ENCODE measurements around the gene AJAP1. TPM values are rescaled to one million over a fixed set of nuclear protein-coding genes. Genes with fewer than 3 reads are reported as not detected.

Gene AJAP1
- total RNA-seq, 2 experiments from 2014 or later, result not detected

DNA sequence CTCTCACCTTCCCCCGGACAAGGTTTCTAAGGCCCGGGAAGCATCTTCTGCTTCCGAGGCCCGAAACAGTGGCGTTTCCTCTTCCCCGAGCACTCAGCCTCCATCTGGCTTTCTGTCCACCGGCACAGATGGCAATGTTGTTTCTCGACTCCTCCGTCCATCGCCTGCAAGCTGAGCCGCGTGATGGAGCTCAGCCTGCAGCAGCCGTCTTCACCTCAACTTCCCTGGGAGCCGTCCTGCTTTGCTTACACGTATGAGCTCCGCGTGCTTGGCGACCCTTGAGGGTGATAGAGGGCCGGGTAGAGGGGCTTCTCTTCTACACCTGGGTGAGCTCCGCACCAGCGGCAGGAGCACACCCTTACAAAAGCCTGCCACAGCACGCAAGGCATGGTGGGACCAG is 80.4 kb downstream of the AJAP1 start:
- ATAC-seq (no peak), DNase-seq (no peak)
- Mint-ChIP-seq H3K27me3 (peaks cover 7% of the 10 kb centered on the region), H3K4me3 (no peak overlapping the region), H3K27ac (no peak overlapping the region), H3K4me1 (peaks cover 2% of the 10 kb centered on the region), H3K9me3 (ENCODE audit: low read depth) (peaks cover 8% of the 10 kb centered on the region), H3K36me3 (ENCODE audit: low read depth) (peaks cover 5% of the 10 kb centered on the region)
- POLR2A ChIA-PET, result no interaction called here
- intact Hi-C loops (cut with DNase I, micrococcal nuclease), result no loop called here
- CTCF ChIA-PET, result no interaction called here

DNA sequence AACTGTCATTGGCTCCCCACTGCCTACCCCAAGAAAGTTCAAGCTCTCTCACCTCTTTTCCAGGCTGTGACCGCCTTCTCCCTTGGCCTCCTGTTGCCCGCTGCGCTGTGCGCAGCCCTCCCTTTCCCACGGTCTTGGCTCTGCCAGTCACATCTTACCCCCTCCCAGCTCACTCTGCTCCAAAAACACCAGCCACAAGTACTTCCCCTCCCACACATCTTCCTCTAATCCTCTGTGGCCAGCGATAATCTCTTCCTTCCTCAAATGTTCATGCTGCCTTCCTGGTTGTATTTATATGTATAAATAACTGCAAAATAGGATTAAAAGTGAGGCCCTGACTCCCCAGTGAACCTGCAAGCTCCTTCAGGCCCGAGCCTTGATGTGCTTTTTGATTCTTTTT is 81.8 kb downstream of the AJAP1 start:
- POLR2A ChIA-PET, result no interaction called here
- H3K27me3 Mint-ChIP-seq, result peaks cover 7% of the 10 kb centered on the region

DNA sequence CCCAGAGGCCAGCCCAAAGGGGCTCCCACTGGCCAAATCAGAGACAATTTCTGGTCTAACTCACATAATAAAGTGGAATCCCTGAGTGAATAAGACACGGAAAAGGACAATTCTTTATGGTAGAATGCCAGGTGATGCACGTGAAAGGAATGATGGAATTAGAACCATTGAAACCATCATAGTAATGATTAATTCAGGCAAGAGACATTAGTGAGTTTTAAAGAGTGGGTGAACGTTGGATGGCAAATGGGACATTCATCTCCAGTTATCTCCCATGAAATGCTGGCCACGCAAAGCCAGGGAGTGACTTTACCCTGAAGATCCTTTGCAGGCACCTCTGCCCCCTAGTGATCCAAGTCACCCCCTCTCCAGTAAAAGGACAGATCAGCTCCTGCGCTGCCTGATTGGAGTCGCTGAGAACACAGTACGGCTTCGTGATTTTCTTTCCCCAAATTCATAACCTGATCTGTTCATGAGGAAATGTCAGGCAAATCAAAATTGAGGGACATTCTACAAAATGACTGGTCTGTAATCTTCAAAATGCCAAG is 87.5 kb downstream of the AJAP1 start:
- Mint-ChIP-seq H3K27me3 (peaks cover 5% of the 10 kb centered on the region), H3K27ac (no peak overlapping the region), H3K4me3 (no peak overlapping the region), H3K4me1 (no peaks in the 10 kb centered on the region), H3K9me3 (ENCODE audit: low read depth) (peaks cover 8% of the 10 kb centered on the region), H3K36me3 (ENCODE audit: low read depth) (peaks cover 5% of the 10 kb centered on the region)
- DNase-seq (no peak), ATAC-seq (no peak)
- intact Hi-C loops (cut with DNase I, micrococcal nuclease), result no loop called here
- ChIA-PET POLR2A (no interaction called here), CTCF (no interaction called here)

More for the DNA sequence above, 81.8 kb downstream of the AJAP1 start:
- ATAC-seq (no peak), DNase-seq (no peak)
- intact Hi-C loops (cut with DNase I, micrococcal nuclease), result no loop called here
- CTCF ChIA-PET, result interaction anchor here (0.5 kb wide), 1 partner anchor 164 kb away, joined by 3 read pairs; no protein-coding TSS in a partner anchor
- Mint-ChIP-seq H3K36me3 (ENCODE audit: low read depth) (peaks cover 5% of the 10 kb centered on the region), H3K9me3 (ENCODE audit: low read depth) (peaks cover 8% of the 10 kb centered on the region), H3K27ac (no peak overlapping the region), H3K4me3 (no peak overlapping the region), H3K4me1 (peaks cover 2% of the 10 kb centered on the region)

DNA sequence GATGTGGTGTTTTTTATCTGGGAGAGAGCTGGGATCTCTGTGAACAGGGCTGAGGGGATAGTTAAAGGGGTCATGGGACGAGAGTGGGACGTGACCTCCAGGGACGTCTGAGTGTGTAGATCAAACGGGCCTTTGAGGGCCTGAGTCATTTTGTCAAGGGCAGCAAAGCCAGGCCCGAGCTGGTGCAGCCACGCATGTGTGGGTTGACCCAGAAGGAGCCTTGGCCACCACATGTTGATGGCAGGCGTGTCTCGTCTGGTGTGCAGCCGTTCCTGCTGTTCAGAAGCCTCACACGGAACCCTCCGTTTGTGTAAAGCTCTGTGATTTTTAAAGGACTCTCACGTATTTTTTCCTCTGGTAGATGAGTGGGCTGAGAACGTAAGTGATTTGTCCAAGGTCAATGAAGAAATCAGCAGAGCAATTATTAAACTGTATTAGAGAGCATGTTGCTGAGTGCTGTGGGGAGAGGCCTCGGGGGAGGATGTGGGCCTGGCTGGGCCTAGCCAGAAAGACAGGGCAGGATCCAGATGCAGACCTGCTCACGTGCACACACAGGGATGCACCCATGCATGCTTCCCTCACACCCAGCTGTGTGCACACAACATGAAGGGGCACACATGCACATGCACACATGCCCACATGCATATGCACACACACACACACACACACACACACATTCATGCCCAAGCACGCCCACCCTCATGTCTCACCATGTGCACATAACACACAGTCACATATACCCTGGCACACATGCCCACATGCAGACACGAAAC is 89.8 kb downstream of the AJAP1 start:
- Mint-ChIP-seq H3K4me1 (no peaks in the 10 kb centered on the region), H3K9me3 (ENCODE audit: low read depth) (no peaks in the 10 kb centered on the region), H3K4me3 (no peak overlapping the region), H3K36me3 (ENCODE audit: low read depth) (no peaks in the 10 kb centered on the region), H3K27ac (no peak overlapping the region), H3K27me3 (no peaks in the 10 kb centered on the region)
- DNase-seq, result no peak
- CTCF ChIA-PET, result no interaction called here
- POLR2A ChIA-PET, result interaction anchor here (0.6 kb wide), 1 partner anchor 53 kb away, joined by 3 read pairs; no protein-coding TSS in a partner anchor
- intact Hi-C loops (cut with DNase I, micrococcal nuclease), result no loop called here
- no peak for ATAC-seq

DNA sequence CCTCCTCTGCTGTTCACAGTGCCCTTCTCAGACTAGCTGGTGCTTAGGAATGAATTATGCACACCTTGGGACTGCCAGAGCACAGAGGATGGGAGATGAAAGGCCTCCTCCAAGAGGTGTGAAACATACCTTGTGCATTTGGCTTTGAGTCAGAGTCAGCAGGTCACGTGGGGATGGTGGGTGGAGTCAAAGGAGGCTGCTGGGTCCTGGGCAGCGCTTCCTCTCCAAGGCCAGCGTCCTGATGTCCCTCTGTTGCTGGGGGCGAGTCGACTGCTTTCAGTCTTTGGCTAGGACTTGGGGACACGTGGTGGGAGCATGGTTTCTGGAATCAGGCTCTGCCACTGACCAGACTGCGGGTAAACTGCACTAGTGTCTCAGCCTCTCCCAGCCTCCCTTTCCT is 91.2 kb downstream of the AJAP1 start:
- no peaks in the 10 kb centered on the region for H3K9me3 Mint-ChIP-seq (ENCODE audit: low read depth)
- DNase-seq, result peak; percentile 24
- POLR2A ChIA-PET, result no interaction called here
- H3K36me3 Mint-ChIP-seq (ENCODE audit: low read depth), result no peaks in the 10 kb centered on the region
- no peak overlapping the region for H3K4me3 Mint-ChIP-seq
- CTCF ChIA-PET, result no interaction called here
- no peak for ATAC-seq
- no peak overlapping the region for H3K27ac Mint-ChIP-seq
- no peaks in the 10 kb centered on the region for H3K27me3 Mint-ChIP-seq
- intact Hi-C loops (cut with DNase I, micrococcal nuclease), result no loop called here
- H3K4me1 Mint-ChIP-seq, result no peaks in the 10 kb centered on the region

DNA sequence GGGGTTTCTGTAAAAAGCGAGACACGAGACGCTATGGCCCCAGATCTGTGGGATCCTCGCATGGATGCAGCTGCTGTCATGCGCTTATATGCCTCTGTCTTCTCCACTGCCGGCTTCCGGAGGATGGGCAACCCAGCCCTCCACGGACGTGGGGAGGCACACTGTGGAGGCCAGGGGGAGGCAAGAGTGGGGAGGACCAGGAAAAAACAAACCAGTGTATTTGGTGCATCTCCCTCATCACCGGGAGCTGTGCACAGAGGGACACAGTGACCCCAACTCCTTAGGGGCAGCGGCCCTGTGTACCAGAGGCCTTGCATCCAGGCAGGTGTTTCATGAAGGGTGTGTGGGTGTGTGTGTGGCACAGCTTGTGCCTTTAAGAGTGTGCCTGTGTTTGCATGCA is 95.0 kb downstream of the AJAP1 start:
- Mint-ChIP-seq H3K27ac (no peak overlapping the region), H3K4me3 (no peak overlapping the region), H3K27me3 (no peaks in the 10 kb centered on the region), H3K36me3 (ENCODE audit: low read depth) (no peaks in the 10 kb centered on the region), H3K4me1 (no peaks in the 10 kb centered on the region), H3K9me3 (ENCODE audit: low read depth) (peaks cover 5% of the 10 kb centered on the region)
- ATAC-seq (no peak), DNase-seq (no peak)
- ChIA-PET POLR2A (no interaction called here), CTCF (no interaction called here)
- intact Hi-C loops (cut with DNase I, micrococcal nuclease), result no loop called here

DNA sequence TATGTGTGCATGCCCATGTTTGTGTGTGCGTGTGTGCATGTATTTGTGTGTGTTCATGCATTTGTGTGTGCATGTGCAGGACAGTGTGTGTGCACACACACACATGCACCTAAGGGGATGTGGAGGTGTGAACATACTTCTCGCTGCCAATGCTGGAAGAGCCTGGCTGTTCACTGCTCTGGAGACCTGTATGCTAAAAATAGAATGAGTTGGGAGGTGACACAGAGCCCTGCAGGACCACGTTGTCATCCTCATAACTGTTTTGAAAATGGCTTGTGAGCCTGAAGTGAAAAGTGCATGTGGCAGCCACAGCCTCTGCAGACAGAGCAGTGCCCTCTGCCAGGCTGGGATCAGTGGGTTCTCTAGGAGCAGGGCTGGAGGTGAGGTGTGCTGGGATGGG is 95.8 kb downstream of the AJAP1 start:
- Mint-ChIP-seq H3K27ac (no peak overlapping the region), H3K4me3 (no peak overlapping the region), H3K36me3 (ENCODE audit: low read depth) (no peaks in the 10 kb centered on the region)

DNA sequence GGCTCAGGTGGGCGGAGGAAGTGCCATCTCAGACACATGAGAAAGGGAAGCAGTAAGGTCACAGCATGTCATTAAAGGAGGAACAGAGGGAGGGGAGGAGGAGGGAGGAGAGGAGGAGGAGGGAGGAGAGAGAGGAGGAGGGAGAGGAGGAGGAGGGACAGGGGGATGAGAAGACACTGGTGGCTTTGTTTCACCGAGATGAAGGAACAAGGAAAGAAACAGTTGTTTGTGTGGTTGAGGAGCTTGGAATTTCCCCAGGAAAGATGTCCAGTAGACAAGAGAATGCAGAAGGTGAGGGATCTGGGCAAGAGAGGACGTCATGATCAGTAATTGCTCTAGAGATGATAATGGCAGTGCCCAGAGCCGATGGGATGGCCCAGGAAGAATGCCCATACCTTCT is 97.7 kb downstream of the AJAP1 start:
- DNase-seq, result no peak
- Mint-ChIP-seq H3K36me3 (ENCODE audit: low read depth) (no peaks in the 10 kb centered on the region), H3K9me3 (ENCODE audit: low read depth) (peaks cover 6% of the 10 kb centered on the region), H3K27ac (no peak overlapping the region), H3K4me3 (no peak overlapping the region), H3K4me1 (no peaks in the 10 kb centered on the region), H3K27me3 (no peaks in the 10 kb centered on the region)
- no peak for ATAC-seq
- CTCF ChIA-PET, result no interaction called here
- intact Hi-C loops (cut with DNase I, micrococcal nuclease), result no loop called here
- POLR2A ChIA-PET, result no interaction called here

More for the DNA sequence above, 95.8 kb downstream of the AJAP1 start:
- intact Hi-C loops (cut with DNase I, micrococcal nuclease), result no loop called here
- ATAC-seq (no peak), DNase-seq (no peak)
- Mint-ChIP-seq H3K27me3 (no peaks in the 10 kb centered on the region), H3K4me1 (no peaks in the 10 kb centered on the region), H3K9me3 (ENCODE audit: low read depth) (peaks cover 6% of the 10 kb centered on the region)
- CTCF ChIA-PET, result interaction anchor here (0.8 kb wide), 1 partner anchor 1787 kb away, joined by 3 read pairs; no protein-coding TSS in a partner anchor
- POLR2A ChIA-PET, result no interaction called here

DNA sequence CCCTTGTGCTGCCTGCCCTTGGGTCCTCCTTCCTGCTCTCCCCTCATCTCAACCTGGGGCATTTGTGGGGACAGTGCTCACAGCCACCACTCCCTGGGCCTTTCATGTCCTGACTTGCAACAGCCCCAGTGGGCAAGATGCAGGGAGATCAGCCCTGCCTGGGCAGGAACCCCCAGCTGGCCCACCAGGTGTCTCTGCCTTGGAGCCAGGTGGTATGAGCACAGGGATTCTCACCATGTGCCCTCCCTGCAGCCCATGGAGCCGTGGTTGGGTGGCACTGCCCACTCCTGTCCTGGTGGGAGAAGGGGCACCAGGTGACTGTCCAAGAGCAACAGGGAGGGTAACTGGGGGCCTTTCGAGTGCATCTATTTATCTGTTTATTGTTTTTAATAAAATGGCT is 100.4 kb downstream of the AJAP1 start:
- H3K27ac Mint-ChIP-seq, result no peak overlapping the region
- H3K27me3 Mint-ChIP-seq, result peaks cover 4% of the 10 kb centered on the region
- no peaks in the 10 kb centered on the region for H3K36me3 Mint-ChIP-seq (ENCODE audit: low read depth)
- no peak for DNase-seq
- H3K4me3 Mint-ChIP-seq, result no peak overlapping the region
- no peak for ATAC-seq
- ChIA-PET CTCF (no interaction called here), POLR2A (no interaction called here)
- H3K9me3 Mint-ChIP-seq (ENCODE audit: low read depth), result peaks cover 12% of the 10 kb centered on the region
- no peaks in the 10 kb centered on the region for H3K4me1 Mint-ChIP-seq
- intact Hi-C loops (cut with DNase I, micrococcal nuclease), result no loop called here

DNA sequence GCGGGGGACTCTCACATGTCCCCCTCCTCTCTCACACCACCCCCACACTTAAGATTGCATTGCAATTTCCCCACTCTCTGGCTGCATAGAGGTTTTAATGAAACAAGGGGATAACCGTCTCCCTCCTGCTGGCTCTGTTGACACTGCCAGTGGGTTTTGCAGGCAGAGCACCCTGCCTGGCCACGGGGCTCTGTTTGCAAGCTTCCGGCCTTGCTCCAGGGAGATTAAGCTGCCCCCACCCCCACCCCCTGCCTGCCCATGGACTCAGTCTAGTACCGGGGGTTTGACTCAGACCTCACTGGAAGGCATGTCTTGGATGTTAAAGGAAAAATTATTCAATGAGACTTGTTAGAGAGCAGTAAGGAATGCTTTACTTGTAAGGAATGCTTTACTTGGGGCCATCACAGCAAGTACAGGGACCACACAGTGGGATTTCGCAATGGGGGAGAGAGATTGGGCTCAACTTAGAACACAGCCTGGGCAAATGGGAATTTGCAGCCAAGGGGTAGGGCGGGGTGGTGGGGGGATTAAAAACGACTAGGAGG is 101.0 kb downstream of the AJAP1 start:
- ATAC-seq (no peak), DNase-seq (no peak)
- ChIA-PET POLR2A (no interaction called here), CTCF (no interaction called here)
- Mint-ChIP-seq H3K27me3 (peaks cover 4% of the 10 kb centered on the region), H3K4me1 (no peaks in the 10 kb centered on the region), H3K27ac (no peak overlapping the region), H3K4me3 (no peak overlapping the region), H3K9me3 (ENCODE audit: low read depth) (peaks cover 12% of the 10 kb centered on the region), H3K36me3 (ENCODE audit: low read depth) (no peaks in the 10 kb centered on the region)
- intact Hi-C loops (cut with DNase I, micrococcal nuclease), result no loop called here

DNA sequence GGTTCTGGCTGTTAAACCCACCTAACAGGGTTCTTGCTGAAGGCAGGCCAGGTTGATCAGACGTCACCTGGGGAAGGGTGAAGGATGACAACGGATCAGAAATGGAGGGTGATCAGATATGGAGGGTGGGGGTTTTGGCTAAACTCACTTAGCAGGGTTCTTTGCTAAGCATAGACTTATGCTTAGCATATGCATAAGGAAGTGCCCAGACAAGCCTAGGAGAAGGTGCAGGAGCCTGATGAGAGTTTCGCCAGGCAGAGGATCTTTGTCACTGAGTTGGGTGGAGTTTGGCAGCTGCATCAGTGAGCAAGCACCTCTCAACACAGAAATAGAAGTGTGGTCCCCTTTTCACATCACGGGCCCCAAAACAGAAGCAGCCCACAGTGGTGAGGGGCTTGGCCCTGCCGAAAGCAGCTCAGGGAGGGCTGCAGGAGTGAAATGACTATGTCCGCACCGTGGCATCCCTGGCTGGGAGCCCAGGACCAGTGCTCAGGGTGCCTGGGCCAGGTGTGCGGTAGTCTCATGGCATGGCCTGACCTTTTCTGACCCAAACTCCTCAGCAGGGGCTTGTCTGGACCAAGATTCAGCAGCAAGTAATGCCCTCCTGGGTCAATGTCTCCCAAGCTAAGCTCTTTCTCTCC is 101.6 kb downstream of the AJAP1 start:
- no peak for DNase-seq
- ATAC-seq, result no peak
- H3K27ac Mint-ChIP-seq, result no peak overlapping the region
- peaks cover 4% of the 10 kb centered on the region for H3K27me3 Mint-ChIP-seq
- H3K4me3 Mint-ChIP-seq, result no peak overlapping the region
- no peaks in the 10 kb centered on the region for H3K4me1 Mint-ChIP-seq
- ChIA-PET CTCF (no interaction called here), POLR2A (no interaction called here)
- H3K36me3 Mint-ChIP-seq (ENCODE audit: low read depth), result no peaks in the 10 kb centered on the region
- intact Hi-C loops (cut with DNase I, micrococcal nuclease), result no loop called here
- peaks cover 12% of the 10 kb centered on the region for H3K9me3 Mint-ChIP-seq (ENCODE audit: low read depth)

Data from activated CD4-positive, alpha-beta T cell treated with anti-CD3 and anti-CD28 coated beads for 36 hours (primary cell).